Activated naive CD4-positive, alpha-beta T cell (primary cell): ENCODE data around the gene SDF4.
A peak's percentile ranks its signal among the peaks of the same experiment; 100 is the strongest.
"Not testable (repeated sequence)": the region's sequence is repeated elsewhere in the genome, so short reads cannot be mapped to it uniquely, and the experiment has no call there.

Experiments
- DNase-seq, 4 experiments: peaks; one replicate each; lab custom pipeline; 2025; lab: John Stamatoyannopoulos, UW

Gene SDF4

DNA sequence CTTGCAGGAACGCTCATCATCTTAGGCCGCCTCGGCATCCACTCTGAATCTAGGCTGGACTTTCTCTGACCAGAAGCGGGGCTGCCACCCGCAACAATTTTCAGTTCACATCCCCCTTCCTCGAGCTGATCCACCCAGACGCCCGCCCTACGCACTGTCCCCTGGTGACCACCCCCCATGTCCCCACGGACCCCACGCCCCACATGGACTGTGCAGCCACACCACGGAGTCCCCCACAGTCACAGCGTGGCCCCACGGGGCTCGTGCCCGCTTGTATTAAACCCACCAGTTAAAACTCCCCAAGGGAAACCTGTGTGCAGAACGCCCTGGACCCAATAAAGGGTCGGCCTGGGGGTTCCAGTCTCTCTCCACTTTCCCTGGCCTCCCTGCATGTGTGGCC lies 27.7 kb upstream of the SDF4 start:
- no peak for DNase-seq

- no peak for DNase-seq
Measured at GRCh38 chr1:1259119-1259488, 27.3 kb upstream of the SDF4 start.

DNA sequence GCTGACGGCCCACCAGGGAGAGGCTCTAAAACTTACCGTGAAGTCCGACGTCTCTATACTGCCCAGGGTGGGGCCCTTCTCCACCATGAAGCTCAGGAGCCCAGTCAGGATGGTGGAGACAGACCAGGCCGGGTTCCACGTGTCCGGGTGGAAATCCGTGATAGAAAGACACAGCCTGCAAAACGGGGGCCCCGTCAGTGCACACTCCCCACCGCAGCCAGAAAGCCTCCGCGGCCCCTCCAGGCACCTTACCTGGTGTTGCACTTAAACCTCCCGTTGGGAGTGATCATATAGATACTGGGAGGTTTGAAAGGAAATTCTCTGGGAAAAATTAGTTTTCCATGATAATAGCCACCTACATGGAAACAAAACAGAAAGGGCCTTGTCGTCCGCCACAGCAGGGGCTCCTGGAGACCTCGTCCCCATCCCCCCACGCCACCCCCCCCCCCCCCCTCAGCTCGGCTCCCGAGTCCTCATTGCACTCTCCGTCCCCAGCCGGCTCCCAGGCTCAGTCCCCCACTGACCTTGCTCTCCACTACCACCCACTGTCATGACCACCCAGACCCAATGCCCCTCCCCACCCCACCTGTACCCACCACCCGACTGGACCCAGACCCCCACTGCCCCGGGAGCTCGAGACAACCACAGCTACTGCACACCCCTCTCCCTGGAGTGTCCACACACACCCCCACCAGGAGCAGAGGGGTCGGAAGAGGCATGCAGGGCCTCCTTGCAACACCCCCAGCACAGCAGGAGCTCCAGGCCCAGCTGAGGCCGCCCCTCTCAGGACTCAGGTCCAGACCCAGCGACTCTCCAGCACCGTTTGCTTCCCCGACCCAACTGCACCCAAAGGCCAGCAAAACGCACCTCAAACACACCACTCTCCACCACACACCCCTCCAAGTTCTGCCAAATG lies 25.4 kb upstream of the SDF4 start:
- DNase-seq = no peak

DNA sequence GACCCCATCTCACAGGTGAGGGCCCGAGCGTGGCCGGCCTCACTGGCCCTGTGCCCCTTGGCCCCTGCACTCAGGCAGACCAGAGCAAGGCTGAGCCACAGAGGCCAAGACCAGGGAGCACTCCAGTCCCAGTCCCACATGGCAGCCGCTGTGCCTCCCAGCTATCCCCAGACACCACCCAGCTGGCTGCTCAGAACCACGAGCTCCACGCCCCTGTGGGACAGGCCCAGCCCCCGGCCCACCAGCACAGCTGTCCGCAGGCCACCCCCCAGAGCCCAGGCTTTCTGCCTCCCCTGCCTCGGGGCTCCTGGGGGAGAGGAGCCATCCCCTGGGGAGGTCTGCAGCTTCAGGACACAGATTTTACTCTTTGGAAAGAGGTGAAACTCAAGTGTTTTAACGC lies 23.8 kb upstream of the SDF4 start:
- no peak for DNase-seq

DNA sequence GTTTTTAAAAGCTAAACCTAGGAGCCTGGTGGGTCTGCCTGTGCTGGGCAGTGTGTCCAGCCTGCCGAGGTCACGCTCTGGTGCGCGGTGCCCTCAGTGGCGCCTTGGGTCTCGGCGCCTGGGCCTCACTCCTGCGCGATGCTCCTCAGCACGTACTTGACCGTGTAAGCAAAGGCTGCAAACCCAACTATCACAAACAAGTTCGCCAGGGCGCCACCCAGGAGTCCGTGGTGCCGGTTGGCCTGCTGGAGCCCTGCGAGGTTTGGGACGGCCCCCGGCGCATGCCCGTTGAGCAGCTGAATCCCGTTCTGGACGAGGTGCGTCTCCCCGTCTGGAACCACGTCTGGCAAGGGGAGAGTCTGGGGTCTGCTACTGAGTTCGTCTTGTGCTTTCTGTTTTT lies 23.3 kb upstream of the SDF4 start:
- no peak for DNase-seq

- DNase-seq = no peak
Measured at GRCh38 chr1:1254667-1254998, 22.8 kb upstream of the SDF4 start.

DNA sequence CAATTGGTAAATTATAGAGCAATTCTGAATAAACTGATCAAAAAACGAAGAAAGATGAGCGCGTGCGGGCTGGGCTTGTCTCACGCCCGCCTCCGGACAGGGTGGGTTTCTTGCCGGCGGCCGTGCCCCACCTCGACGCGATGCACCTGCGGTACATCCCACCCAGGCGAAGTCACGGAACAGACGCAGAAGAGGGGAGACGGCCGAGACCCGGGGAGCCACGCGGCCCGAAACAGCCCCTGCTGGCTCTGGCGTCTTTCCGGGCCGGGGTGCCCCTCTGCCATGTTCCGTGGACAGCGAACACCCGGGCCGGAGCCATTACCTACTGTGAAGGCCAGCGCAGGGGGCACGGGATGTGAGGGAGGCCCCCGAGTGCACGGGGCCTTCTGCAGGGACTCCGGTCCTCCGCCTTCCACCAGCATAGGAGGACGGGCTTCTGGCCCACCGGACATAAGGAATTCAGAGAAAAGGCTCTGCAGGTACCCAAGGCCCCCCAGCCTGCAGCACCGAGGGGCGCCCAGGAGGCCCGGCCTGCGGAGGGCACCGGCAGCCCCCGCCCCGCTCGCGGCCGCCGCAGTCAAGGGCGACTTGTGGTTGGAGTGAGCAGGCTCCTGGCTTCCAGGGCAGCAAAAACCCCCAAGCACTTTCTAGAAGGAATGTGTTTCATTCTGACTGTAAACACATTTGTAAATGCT lies 22.3 kb upstream of the SDF4 start:
- DNase-seq = no peak

DNA sequence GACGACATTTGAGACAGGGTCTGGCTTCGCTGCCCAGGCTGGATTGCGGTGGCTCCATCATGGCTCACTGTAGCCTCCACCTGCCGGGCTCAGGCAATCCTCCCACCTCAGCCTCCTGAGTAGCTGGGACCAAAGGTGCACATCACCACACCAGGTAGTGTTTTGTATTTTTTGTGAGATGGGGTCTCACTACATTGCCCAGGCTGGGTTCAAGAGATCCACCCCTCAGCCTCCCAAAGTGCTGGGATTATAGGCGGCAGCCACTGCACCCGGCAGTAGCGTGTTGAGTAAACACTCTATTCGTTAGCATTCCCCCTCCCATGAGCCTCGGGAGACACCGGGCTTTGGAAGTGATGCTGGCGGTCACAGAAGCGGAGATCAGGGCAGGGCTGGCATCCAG lies 21.5 kb upstream of the SDF4 start:
- no peak for DNase-seq

DNA sequence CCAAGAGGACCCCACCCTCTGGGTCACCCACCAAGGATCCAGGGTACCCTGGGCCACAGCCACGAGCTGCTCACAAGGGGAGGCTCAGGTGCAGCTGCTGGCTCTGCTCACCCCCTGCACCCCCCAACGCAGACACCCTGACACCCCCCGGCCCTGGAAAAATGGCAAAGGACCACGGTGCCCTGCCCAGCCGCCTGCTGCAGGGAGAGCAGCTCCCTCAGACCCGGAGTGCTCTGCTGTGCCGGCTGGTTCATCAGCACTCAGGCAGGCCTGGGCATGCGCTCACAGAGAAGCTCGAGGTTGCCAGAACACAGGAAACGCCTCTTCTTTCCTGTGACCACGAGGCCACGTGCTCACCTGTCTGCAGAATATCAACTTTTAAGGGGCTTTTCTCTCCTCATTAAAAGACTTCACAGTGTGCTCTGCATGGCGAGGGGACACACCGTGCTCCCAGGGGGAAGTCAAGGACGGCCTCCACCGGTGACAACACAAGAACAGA lies 19.0 kb upstream of the SDF4 start:
- DNase-seq = peak in 3 of 4 experiments; percentile 26 to 66 (median 34)

- DNase-seq = not testable (repeated sequence)
Measured at GRCh38 chr1:1248009-1248913, 16.5 kb upstream of the SDF4 start.

DNA sequence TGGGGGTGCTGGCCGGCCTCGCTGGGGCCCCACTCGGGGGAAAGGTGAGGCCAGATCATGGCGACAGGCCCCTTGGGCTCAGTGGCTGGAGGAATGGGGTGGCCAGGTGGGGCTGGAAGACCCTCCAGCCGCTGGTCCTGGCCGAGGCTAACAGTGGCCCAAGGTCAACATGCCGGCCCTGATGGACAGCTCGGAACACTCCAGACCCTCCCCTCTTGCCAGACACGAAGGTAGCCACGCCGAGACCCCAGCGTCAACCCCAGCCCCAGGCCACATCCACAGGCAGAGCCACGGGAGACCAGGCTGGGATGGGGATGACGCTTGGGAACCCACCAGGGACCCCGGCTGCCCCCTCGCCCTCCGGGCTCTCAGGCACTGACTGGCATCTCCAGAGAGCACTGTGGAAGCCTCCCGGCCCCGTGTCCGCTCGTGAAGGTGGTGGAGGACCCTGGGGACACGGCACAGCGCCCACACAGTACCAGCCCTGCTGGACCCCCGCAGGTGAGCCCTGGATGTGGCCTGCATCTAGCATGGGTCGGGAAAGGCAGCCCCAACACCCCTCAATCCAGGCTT lies 15.6 kb upstream of the SDF4 start:
- DNase-seq = no peak

- DNase-seq = no peak
Measured at GRCh38 chr1:1246577-1247340, 15.0 kb upstream of the SDF4 start, which contains the start of gene C1QTNF12. TSS of gene C1QTNF12 (minus strand) at chr1:1246722. CDS start at chr1:1246690, 32 bp downstream.

GRCh38 chr1:1245817-1246576 lies 14.2 kb upstream of the SDF4 start:
- no peak for DNase-seq

GRCh38 chr1:1245178-1245816 lies 13.5 kb upstream of the SDF4 start:
- DNase-seq = no peak

- DNase-seq = no peak
Measured at GRCh38 chr1:1244192-1244811, 12.5 kb upstream of the SDF4 start.

DNA sequence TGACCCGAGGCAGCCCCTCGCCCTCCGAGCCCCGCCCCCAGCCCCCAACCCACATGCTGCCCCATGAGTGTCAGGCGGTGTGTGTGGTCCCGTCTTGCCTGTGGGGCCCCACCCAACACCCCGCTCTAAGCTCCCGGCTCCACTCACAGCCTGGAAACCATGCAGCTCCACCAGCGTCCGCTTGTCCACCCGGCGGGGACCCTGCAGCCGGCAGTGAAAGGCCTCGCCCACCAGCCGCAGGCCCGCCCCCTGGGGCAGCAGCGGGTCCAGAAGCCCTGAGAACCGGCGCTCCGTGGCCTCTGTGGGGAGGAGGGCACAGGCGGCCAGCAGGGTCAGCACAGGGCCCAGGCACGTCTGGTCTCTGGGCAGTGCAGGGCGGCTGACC lies 12.0 kb upstream of the SDF4 start:
- DNase-seq = no peak

DNA sequence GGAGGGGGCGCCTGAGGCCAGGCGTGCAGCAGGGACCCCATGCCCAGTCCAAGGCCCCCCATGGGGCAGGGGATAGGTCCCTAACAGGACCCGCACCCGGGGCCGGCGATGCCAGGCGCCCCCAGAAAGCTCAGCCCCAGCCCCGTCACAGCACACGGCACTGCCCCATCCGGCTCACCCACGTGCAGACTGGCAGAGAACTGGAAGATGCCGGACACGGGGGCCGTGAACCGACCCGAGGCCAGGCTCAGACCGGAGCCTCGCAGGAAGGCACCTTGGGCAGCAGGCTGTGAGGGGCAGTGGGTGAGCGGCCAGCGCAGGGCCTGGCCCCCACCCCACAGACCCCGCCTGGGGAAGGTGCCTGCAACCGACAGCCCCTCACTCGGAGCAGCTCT lies 11.5 kb upstream of the SDF4 start:
- no peak for DNase-seq

GRCh38 chr1:1242461-1243265 lies 10.9 kb upstream of the SDF4 start:
- no peak for DNase-seq
